OCI-LY3 (cell line): ENCODE data around the gene CNTNAP2.

Experiments used
- CTCF ChIP-seq: fragments of 200-600, 300-600 bp; sonication (generic); IDR thresholded peaks from 2 replicates; pipeline ENCODE4 v1.5.1; 2014; ENCODE audit warnings: antibody characterized with exemption, low read length, low read depth
- EZH2phosphoT487 ChIP-seq: fragments of 200-600 bp; shearing (Covaris generic); IDR thresholded peaks from 2 replicates; pipeline ENCODE4 v1.6.1; 2018; ENCODE audit warnings: antibody characterized with exemption, mixed run types, low read depth

GRCh38 chr7:146844405-146844804 lies 727.8 kb downstream of the CNTNAP2 start:
- TF ChIP-seq CTCF: no peak
- no peak for TF ChIP-seq EZH2phosphoT487
